ENCODE results near the gene CFAP90. TPM values are rescaled to one million over a fixed set of nuclear protein-coding genes. Genes with fewer than 3 reads are reported as not detected.

Gene CFAP90
- total RNA-seq, 1 donor from 2014 or later, result not detected

GRCh38 chr5:7855611-7856010 is 4.7 kb upstream of the CFAP90 start:
- no peak overlapping the region for H3K4me3 Mint-ChIP-seq
- intact Hi-C loops (cut with micrococcal nuclease), result loop anchor here (10.0 kb wide), 2 partner anchors 1031 to 1091 kb away; no protein-coding TSS in a partner anchor

GRCh38 chr5:7852988-7853387 is 2.1 kb upstream of the CFAP90 start:
- H3K4me1 Mint-ChIP-seq, result peaks cover 30% of the 10 kb centered on the region
- no peaks in the 10 kb centered on the region for H3K9me3 Mint-ChIP-seq
- no peak for DNase-seq
- intact Hi-C loops (cut with micrococcal nuclease), result loop anchor here (10.0 kb wide), 2 partner anchors 1028 to 1088 kb away; no protein-coding TSS in a partner anchor
- H3K36me3 Mint-ChIP-seq (ENCODE audit: low read depth), result peaks cover 9% of the 10 kb centered on the region
- no peak overlapping the region for H3K4me3 Mint-ChIP-seq
- H3K27me3 Mint-ChIP-seq, result peaks cover 35% of the 10 kb centered on the region
- no peak overlapping the region for H3K27ac Mint-ChIP-seq

More at GRCh38 chr5:7855611-7856010, 4.7 kb upstream of the CFAP90 start:
- Mint-ChIP-seq H3K4me1 (peaks cover 36% of the 10 kb centered on the region), H3K27ac (no peak overlapping the region), H3K36me3 (ENCODE audit: low read depth) (peaks cover 22% of the 10 kb centered on the region), H3K9me3 (no peaks in the 10 kb centered on the region), H3K27me3 (peaks cover 18% of the 10 kb centered on the region)
- no peak for DNase-seq

GRCh38 chr5:7852542-7852941 is 1.6 kb upstream of the CFAP90 start:
- Mint-ChIP-seq H3K4me3 (no peak overlapping the region), H3K9me3 (no peaks in the 10 kb centered on the region), H3K36me3 (ENCODE audit: low read depth) (peaks cover 5% of the 10 kb centered on the region), H3K27ac (no peak overlapping the region), H3K4me1 (peaks cover 26% of the 10 kb centered on the region), H3K27me3 (peaks cover 37% of the 10 kb centered on the region)
- intact Hi-C loops (cut with micrococcal nuclease), result loop anchor here (10.0 kb wide), 2 partner anchors 1028 to 1088 kb away; no protein-coding TSS in a partner anchor
- no peak for DNase-seq

- peaks cover 20% of the 10 kb centered on the region for H3K4me1 Mint-ChIP-seq
- peak overlapping the region; percentile 76 for H3K4me3 Mint-ChIP-seq
- no peaks in the 10 kb centered on the region for H3K9me3 Mint-ChIP-seq
- H3K27me3 Mint-ChIP-seq, result peaks cover 39% of the 10 kb centered on the region
- DNase-seq, result no peak
- peaks cover 4% of the 10 kb centered on the region for H3K36me3 Mint-ChIP-seq (ENCODE audit: low read depth)
- no peak overlapping the region for H3K27ac Mint-ChIP-seq
- intact Hi-C loops (cut with micrococcal nuclease), result loop anchor here (10.0 kb wide), 2 partner anchors 1027 to 1087 kb away; no protein-coding TSS in a partner anchor
These were observed 820 bp upstream of the CFAP90 start for GRCh38 chr5:7851617-7852289.

- peaks cover 4% of the 10 kb centered on the region for H3K36me3 Mint-ChIP-seq (ENCODE audit: low read depth)
- H3K27me3 Mint-ChIP-seq, result peaks cover 43% of the 10 kb centered on the region
- no peak for DNase-seq
- H3K4me3 Mint-ChIP-seq, result peak overlapping the region; percentile 76
- H3K9me3 Mint-ChIP-seq, result no peaks in the 10 kb centered on the region
- intact Hi-C loops (cut with micrococcal nuclease), result loop anchor here (10.0 kb wide), 2 partner anchors 1026 to 1086 kb away; no protein-coding TSS in a partner anchor
- peaks cover 19% of the 10 kb centered on the region for H3K4me1 Mint-ChIP-seq
- H3K27ac Mint-ChIP-seq, result no peak overlapping the region
These were observed 283 bp upstream of the CFAP90 start for GRCh38 chr5:7851240-7851592.

GRCh38 chr5:7849681-7850394 is 1.1 kb downstream of the CFAP90 start:
- Mint-ChIP-seq H3K27ac (no peak overlapping the region), H3K4me3 (peak overlapping the region; percentile 75), H3K27me3 (peaks cover 42% of the 10 kb centered on the region), H3K36me3 (ENCODE audit: low read depth) (peaks cover 4% of the 10 kb centered on the region), H3K4me1 (peaks cover 19% of the 10 kb centered on the region), H3K9me3 (no peaks in the 10 kb centered on the region)
- intact Hi-C loops (cut with micrococcal nuclease), result loop anchor here (10.0 kb wide), 2 partner anchors 1025 to 1085 kb away; no protein-coding TSS in a partner anchor
- DNase-seq, result peak; percentile 62

GRCh38 chr5:7848296-7848695 is 2.6 kb downstream of the CFAP90 start:
- Mint-ChIP-seq H3K9me3 (no peaks in the 10 kb centered on the region), H3K27me3 (peaks cover 47% of the 10 kb centered on the region), H3K36me3 (ENCODE audit: low read depth) (peaks cover 2% of the 10 kb centered on the region), H3K4me3 (no peak overlapping the region), H3K4me1 (peaks cover 19% of the 10 kb centered on the region), H3K27ac (no peak overlapping the region)
- intact Hi-C loops (cut with micrococcal nuclease), result no loop called here
- DNase-seq, result no peak

- no peak for DNase-seq
- no peak overlapping the region for H3K27ac Mint-ChIP-seq
- H3K36me3 Mint-ChIP-seq (ENCODE audit: low read depth), result peaks cover 2% of the 10 kb centered on the region
These were observed 4.6 kb downstream of the CFAP90 start for GRCh38 chr5:7846327-7846726.

GRCh38 chr5:7845557-7845956 is 5.4 kb downstream of the CFAP90 start:
- intact Hi-C loops (cut with micrococcal nuclease), result no loop called here
- no peak overlapping the region for H3K4me3 Mint-ChIP-seq
- H3K27me3 Mint-ChIP-seq, result peaks cover 43% of the 10 kb centered on the region
- H3K9me3 Mint-ChIP-seq, result no peaks in the 10 kb centered on the region
- no peak for DNase-seq
- no peaks in the 10 kb centered on the region for H3K36me3 Mint-ChIP-seq (ENCODE audit: low read depth)
- peaks cover 5% of the 10 kb centered on the region for H3K4me1 Mint-ChIP-seq
- no peak overlapping the region for H3K27ac Mint-ChIP-seq

More at GRCh38 chr5:7846327-7846726, 4.6 kb downstream of the CFAP90 start:
- H3K9me3 Mint-ChIP-seq, result no peaks in the 10 kb centered on the region
- peaks cover 8% of the 10 kb centered on the region for H3K4me1 Mint-ChIP-seq
- peaks cover 46% of the 10 kb centered on the region for H3K27me3 Mint-ChIP-seq
- H3K4me3 Mint-ChIP-seq, result no peak overlapping the region
- intact Hi-C loops (cut with micrococcal nuclease), result no loop called here

- Mint-ChIP-seq H3K36me3 (ENCODE audit: low read depth) (no peaks in the 10 kb centered on the region), H3K4me1 (peaks cover 4% of the 10 kb centered on the region), H3K27ac (no peak overlapping the region), H3K4me3 (no peak overlapping the region), H3K27me3 (peaks cover 41% of the 10 kb centered on the region), H3K9me3 (no peaks in the 10 kb centered on the region)
- intact Hi-C loops (cut with micrococcal nuclease), result no loop called here
- DNase-seq, result no peak
These were observed 6.0 kb downstream of the CFAP90 start for GRCh38 chr5:7844901-7845300.

- Mint-ChIP-seq H3K27ac (no peak overlapping the region), H3K9me3 (no peaks in the 10 kb centered on the region), H3K4me3 (no peak overlapping the region), H3K4me1 (no peaks in the 10 kb centered on the region), H3K36me3 (ENCODE audit: low read depth) (no peaks in the 10 kb centered on the region), H3K27me3 (peaks cover 25% of the 10 kb centered on the region)
- intact Hi-C loops (cut with micrococcal nuclease), result no loop called here
- no peak for DNase-seq
These were observed 8.4 kb downstream of the CFAP90 start for GRCh38 chr5:7842531-7842930.

- Mint-ChIP-seq H3K4me1 (no peaks in the 10 kb centered on the region), H3K4me3 (no peak overlapping the region), H3K9me3 (no peaks in the 10 kb centered on the region), H3K27me3 (peaks cover 9% of the 10 kb centered on the region), H3K27ac (no peak overlapping the region), H3K36me3 (ENCODE audit: low read depth) (no peaks in the 10 kb centered on the region)
- DNase-seq, result no peak
- intact Hi-C loops (cut with micrococcal nuclease), result no loop called here
These were observed 13.5 kb downstream of the CFAP90 start for GRCh38 chr5:7837403-7837802.

GRCh38 chr5:7834982-7835381 is 16.0 kb downstream of the CFAP90 start:
- intact Hi-C loops (cut with micrococcal nuclease), result no loop called here
- Mint-ChIP-seq H3K9me3 (no peaks in the 10 kb centered on the region), H3K4me3 (no peak overlapping the region), H3K27me3 (peaks cover 5% of the 10 kb centered on the region), H3K27ac (no peak overlapping the region), H3K4me1 (no peaks in the 10 kb centered on the region), H3K36me3 (ENCODE audit: low read depth) (no peaks in the 10 kb centered on the region)
- DNase-seq, result no peak

- Mint-ChIP-seq H3K27me3 (no peaks in the 10 kb centered on the region), H3K27ac (no peak overlapping the region), H3K9me3 (no peaks in the 10 kb centered on the region), H3K4me3 (no peak overlapping the region), H3K4me1 (no peaks in the 10 kb centered on the region), H3K36me3 (ENCODE audit: low read depth) (no peaks in the 10 kb centered on the region)
- intact Hi-C loops (cut with micrococcal nuclease), result no loop called here
- no peak for DNase-seq
These were observed 22.7 kb downstream of the CFAP90 start for GRCh38 chr5:7828269-7828668.
